ENCODE measurements around the gene TADA2A. TPM values are rescaled to one million over a fixed set of nuclear protein-coding genes. Genes with fewer than 3 reads are reported as not detected.

Gene TADA2A
- total RNA-seq, 2 experiments from 2014 or later: 35.8 to 46.3 TPM

GRCh38 chr17:37368577-37368976 lies 38.1 kb upstream of the TADA2A start:
- ChIA-PET POLR2A (no interaction called here), CTCF (ENCODE audit: unreplicated experiment) (interaction anchor here (0.5 kb wide), 1 partner anchor 86 kb away, joined by 3 read pairs; no protein-coding TSS in a partner anchor)
- H3K4me3 ChIP-seq (ENCODE audit: low read depth, low read length, poor library complexity, severe bottlenecking): no peak overlapping the region
- H3K4me1 ChIP-seq (ENCODE audit: insufficient read depth, low read length, poor library complexity, severe bottlenecking): no peaks in the 10 kb centered on the region
- H3K9me3 ChIP-seq (ENCODE audit: low read length): no peaks in the 10 kb centered on the region
- no peak overlapping the region for H3K4me2 ChIP-seq (ENCODE audit: low read length)
- no TSS peak for BruUV-seq (replicated peaks)
- no peak for DNase-seq (ENCODE audit: low spot score)
- H3K9me2 ChIP-seq (ENCODE audit: insufficient read depth, low read length): no peaks in the 10 kb centered on the region
- no peak overlapping the region for H3K27ac ChIP-seq (ENCODE audit: low read depth, low read length, poor library complexity, severe bottlenecking)
- TF ChIP-seq, protein P1, sequence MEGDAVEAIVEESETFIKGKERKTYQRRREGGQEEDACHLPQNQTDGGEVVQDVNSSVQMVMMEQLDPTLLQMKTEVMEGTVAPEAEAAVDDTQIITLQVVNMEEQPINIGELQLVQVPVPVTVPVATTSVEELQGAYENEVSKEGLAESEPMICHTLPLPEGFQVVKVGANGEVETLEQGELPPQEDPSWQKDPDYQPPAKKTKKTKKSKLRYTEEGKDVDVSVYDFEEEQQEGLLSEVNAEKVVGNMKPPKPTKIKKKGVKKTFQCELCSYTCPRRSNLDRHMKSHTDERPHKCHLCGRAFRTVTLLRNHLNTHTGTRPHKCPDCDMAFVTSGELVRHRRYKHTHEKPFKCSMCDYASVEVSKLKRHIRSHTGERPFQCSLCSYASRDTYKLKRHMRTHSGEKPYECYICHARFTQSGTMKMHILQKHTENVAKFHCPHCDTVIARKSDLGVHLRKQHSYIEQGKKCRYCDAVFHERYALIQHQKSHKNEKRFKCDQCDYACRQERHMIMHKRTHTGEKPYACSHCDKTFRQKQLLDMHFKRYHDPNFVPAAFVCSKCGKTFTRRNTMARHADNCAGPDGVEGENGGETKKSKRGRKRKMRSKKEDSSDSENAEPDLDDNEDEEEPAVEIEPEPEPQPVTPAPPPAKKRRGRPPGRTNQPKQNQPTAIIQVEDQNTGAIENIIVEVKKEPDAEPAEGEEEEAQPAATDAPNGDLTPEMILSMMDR (conservative IDR thresholded peaks at IDR 0.05; ENCODE audit: low read length): no peak
- TF ChIP-seq EZH2phosphoT487 (IDR thresholded peaks at IDR 0.05; ENCODE audit: borderline replicate concordance, low read depth, low read length): no peak
- intact Hi-C loops (cut with micrococcal nuclease; ENCODE audit: unreplicated experiment): no loop called here
- H3K79me2 ChIP-seq (ENCODE audit: insufficient read depth, low read depth, low read length): no peaks in the 10 kb centered on the region
- H2AFZ ChIP-seq (ENCODE audit: low read length): no peak overlapping the region
- H3K36me3 ChIP-seq (ENCODE audit: insufficient read depth, low read length): no peaks in the 10 kb centered on the region
- no peaks in the 10 kb centered on the region for H4K20me1 ChIP-seq (ENCODE audit: insufficient read depth, low read length)

DNA sequence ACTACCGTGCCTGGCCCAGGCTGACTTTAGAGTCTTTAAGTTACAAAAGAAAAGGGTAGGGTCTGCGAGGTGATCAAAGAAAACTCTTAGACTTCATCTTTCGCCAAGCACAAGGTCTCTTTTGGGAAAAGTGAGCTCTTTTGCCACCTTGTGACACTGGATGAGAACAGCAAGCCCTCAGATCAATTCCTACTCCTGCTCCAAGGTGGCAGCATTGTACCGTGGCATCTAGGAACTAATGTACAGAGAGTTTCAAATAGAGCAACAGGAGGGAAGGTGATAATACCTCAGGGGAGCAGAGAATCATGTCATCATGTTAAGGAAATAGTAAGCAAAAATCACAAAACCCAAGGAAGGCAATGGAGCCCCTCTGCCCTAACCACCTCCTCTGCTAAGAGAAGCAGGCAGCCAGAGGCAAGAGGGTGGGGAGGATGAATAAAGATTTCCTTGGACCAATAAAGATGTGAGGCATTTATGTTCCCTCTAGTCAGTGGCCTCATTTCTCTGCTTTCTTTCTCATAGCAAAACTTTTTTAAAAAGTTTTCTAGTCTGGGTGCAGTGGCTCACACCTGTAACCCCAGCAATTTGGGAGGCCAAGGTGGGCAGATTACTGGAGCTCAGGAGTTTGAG lies 33.0 kb upstream of the TADA2A start:
- Histone ChIP-seq H3K4me1 (ENCODE audit: insufficient read depth, low read length, poor library complexity, severe bottlenecking) (no peaks in the 10 kb centered on the region), H3K9me2 (ENCODE audit: insufficient read depth, low read length) (no peaks in the 10 kb centered on the region), H3K79me2 (ENCODE audit: insufficient read depth, low read depth, low read length) (no peaks in the 10 kb centered on the region), H2AFZ (ENCODE audit: low read length) (peak overlapping the region; percentile 52; the same call in 1 of the 2 replicates), H3K4me3 (ENCODE audit: low read depth, low read length, poor library complexity, severe bottlenecking) (no peak overlapping the region), H3K36me3 (ENCODE audit: insufficient read depth, low read length) (no peaks in the 10 kb centered on the region), H3K9me3 (ENCODE audit: low read length) (no peaks in the 10 kb centered on the region), H3K27ac (ENCODE audit: low read depth, low read length, poor library complexity, severe bottlenecking) (no peak overlapping the region), H3K4me2 (ENCODE audit: low read length) (no peak overlapping the region), H4K20me1 (ENCODE audit: insufficient read depth, low read length) (no peaks in the 10 kb centered on the region)
- POLR2A ChIA-PET: interaction anchor here (0.6 kb wide), 1 partner anchor 57 kb away, joined by 3 read pairs; no protein-coding TSS in a partner anchor
- intact Hi-C loops (cut with micrococcal nuclease; ENCODE audit: unreplicated experiment): loop anchor here (1.0 to 10.0 kb wide), 3 partner anchors 24 to 769 kb away; partner anchors contain the start of gene MRM1
- peak; percentile 80 for DNase-seq (ENCODE audit: low spot score)
- no TSS peak for BruUV-seq (replicated peaks)
- no peak for TF ChIP-seq EZH2phosphoT487 (IDR thresholded peaks at IDR 0.05; ENCODE audit: borderline replicate concordance, low read depth, low read length)
- TF ChIP-seq, protein P1 (conservative IDR thresholded peaks at IDR 0.05; ENCODE audit: low read length): peak; percentile 99
- CTCF ChIA-PET (ENCODE audit: unreplicated experiment): interaction anchor here (0.6 to 0.8 kb wide), 2 partner anchors 13 to 397 kb away, joined by 3 read pairs; no protein-coding TSS in a partner anchor

- H3K4me2 ChIP-seq (ENCODE audit: low read length): no peak within 1 kb of the TSS
- no peak within 1 kb of the TSS for H3K4me3 ChIP-seq (ENCODE audit: low read depth, low read length, poor library complexity, severe bottlenecking)
- no peaks in the 10 kb centered on the region for H3K9me3 ChIP-seq (ENCODE audit: low read length)
- no peak within 1 kb of the TSS for H3K27ac ChIP-seq (ENCODE audit: low read depth, low read length, poor library complexity, severe bottlenecking)
- no peak within 1 kb of the TSS for H2AFZ ChIP-seq (ENCODE audit: low read length)
- BruUV-seq (replicated peaks): no TSS peak
- H3K4me1 ChIP-seq (ENCODE audit: insufficient read depth, low read length, poor library complexity, severe bottlenecking): no peaks in the 10 kb centered on the region
- no peaks in the 10 kb centered on the region for H3K36me3 ChIP-seq (ENCODE audit: insufficient read depth, low read length)
- no peak for DNase-seq (ENCODE audit: low spot score)
- H3K79me2 ChIP-seq (ENCODE audit: insufficient read depth, low read depth, low read length): no peaks in the 10 kb centered on the region
- no peaks in the 10 kb centered on the region for H4K20me1 ChIP-seq (ENCODE audit: insufficient read depth, low read length)
- POLR2A ChIA-PET: interaction anchor here (0.6 kb wide), 1 partner anchor 12 kb away, joined by 3 read pairs; no protein-coding TSS in a partner anchor
- H3K9me2 ChIP-seq (ENCODE audit: insufficient read depth, low read length): no peaks in the 10 kb centered on the region
- intact Hi-C loops (cut with micrococcal nuclease; ENCODE audit: unreplicated experiment): loop anchor here (10.0 kb wide), 2 partner anchors 131 to 771 kb away; partner anchors contain the start of gene MRM1
- TF ChIP-seq EZH2phosphoT487 (IDR thresholded peaks at IDR 0.05; ENCODE audit: borderline replicate concordance, low read depth, low read length): no peak
- TF ChIP-seq, protein P1 (conservative IDR thresholded peaks at IDR 0.05; ENCODE audit: low read length): no peak
- CTCF ChIA-PET (ENCODE audit: unreplicated experiment): no interaction called here
Observed at GRCh38 chr17:37375706-37376105, 31.0 kb upstream of the TADA2A start, which contains the start of gene C17orf78. Gene C17orf78 (plus strand): TSS chr17:37375985. CDS start chr17:37376093, 108 bp downstream.
